Bronchial epithelial cell (primary cell): ENCODE results near the gene SLC39A11. TPM values are rescaled to one million over a fixed set of nuclear protein-coding genes. Genes with fewer than 3 reads are reported as not detected.

ENCODE experiments used
- DNase-seq: peaks from one replicate; pipeline ENCODE4 v3.0.0-alpha.2; 2010; ENCODE audit warnings: low read depth
- FAIRE-seq: peaks from 2 replicates; lab custom pipeline; 2011; peaks lifted over from hg19 to GRCh38; lab: Jason Lieb, UNC
- H3K27me3 ChIP-seq: 2 replicates; pipeline ENCODE4 v1.5.1; 2011; ENCODE audit warnings: low read length; ENCODE audit not compliant: control insufficient read depth, insufficient read depth
- H3K36me3 ChIP-seq: 2 replicates; pipeline ENCODE4 v1.5.1; 2011; ENCODE audit warnings: low read length; ENCODE audit not compliant: control insufficient read depth, insufficient read depth
- H3K4me3 ChIP-seq: 2 replicates; pipeline ENCODE4 v1.5.1; 2011; ENCODE audit warnings: mild to moderate bottlenecking, low read depth, low read length, control low read depth
- total RNA-seq: library from RNA; depleted of rRNA; stranded (reverse); fragments of >200 nt; gene quantifications from 2 replicates; pipeline ENCODE4 v1.2.1, GENCODE V29; 2014
- TF ChIP-seq, protein P1 (sequence below): IDR thresholded peaks from 2 replicates; pipeline ENCODE4 v1.5.1; 2011; ENCODE audit warnings: mild to moderate bottlenecking, moderate library complexity, low read length, control low read depth, inconsistent platforms; ENCODE audit not compliant: insufficient read depth, severe bottlenecking

Gene SLC39A11
- total RNA-seq, 1 donor from 2014 or later, result 23.4 TPM

DNA sequence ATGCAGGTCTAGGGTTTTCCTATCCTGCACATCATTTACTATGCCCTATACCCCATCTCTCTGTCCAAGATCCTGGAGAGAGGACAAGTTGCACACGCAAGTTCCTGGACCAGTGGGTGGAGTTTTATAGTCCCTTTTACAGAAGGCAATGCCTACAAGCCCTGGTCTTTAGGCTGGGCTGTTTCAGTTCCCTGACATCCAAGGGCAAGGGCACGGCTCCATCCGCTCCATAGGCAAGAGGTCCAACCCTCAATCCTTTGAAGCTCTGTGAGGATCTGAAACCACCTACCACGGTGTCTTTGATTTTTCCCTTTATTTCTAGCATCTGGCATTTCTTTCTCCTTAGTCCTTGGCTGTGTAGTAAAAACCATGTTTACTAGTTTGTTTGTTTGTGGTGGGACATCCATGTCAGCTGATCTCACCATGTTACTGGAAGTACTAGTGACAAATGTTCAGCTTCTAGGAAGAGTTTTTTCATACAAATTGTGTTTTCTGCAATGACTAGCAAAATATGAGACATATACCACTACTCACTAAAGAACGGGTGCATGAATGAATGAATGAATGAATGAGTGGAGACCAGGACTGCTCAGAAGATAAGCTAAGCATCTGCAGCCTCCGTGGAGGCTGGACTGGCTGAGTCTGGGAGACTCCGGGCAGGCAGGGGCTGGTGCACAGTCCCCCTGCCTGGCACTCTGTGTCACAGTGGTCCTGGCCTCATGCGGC is 359.4 kb downstream of the SLC39A11 start:
- FAIRE-seq, result no peak
- DNase-seq, result no peak
- TF ChIP-seq, protein P1, sequence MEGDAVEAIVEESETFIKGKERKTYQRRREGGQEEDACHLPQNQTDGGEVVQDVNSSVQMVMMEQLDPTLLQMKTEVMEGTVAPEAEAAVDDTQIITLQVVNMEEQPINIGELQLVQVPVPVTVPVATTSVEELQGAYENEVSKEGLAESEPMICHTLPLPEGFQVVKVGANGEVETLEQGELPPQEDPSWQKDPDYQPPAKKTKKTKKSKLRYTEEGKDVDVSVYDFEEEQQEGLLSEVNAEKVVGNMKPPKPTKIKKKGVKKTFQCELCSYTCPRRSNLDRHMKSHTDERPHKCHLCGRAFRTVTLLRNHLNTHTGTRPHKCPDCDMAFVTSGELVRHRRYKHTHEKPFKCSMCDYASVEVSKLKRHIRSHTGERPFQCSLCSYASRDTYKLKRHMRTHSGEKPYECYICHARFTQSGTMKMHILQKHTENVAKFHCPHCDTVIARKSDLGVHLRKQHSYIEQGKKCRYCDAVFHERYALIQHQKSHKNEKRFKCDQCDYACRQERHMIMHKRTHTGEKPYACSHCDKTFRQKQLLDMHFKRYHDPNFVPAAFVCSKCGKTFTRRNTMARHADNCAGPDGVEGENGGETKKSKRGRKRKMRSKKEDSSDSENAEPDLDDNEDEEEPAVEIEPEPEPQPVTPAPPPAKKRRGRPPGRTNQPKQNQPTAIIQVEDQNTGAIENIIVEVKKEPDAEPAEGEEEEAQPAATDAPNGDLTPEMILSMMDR, result no peak
- Histone ChIP-seq H3K36me3 (no peaks in the 10 kb centered on the region), H3K4me3 (no peak overlapping the region), H3K27me3 (no peaks in the 10 kb centered on the region)

GRCh38 chr17:72730077-72730476 is 362.4 kb downstream of the SLC39A11 start:
- TF ChIP-seq, protein P1, result no peak
- Histone ChIP-seq H3K27me3 (no peaks in the 10 kb centered on the region), H3K4me3 (no peak overlapping the region), H3K36me3 (no peaks in the 10 kb centered on the region)
- no peak for DNase-seq
- FAIRE-seq, result no peak

- TF ChIP-seq, protein P1, result no peak
- Histone ChIP-seq H3K36me3 (no peaks in the 10 kb centered on the region), H3K27me3 (no peaks in the 10 kb centered on the region), H3K4me3 (no peak overlapping the region)
- FAIRE-seq, result no peak
- peak; percentile 44 for DNase-seq
Measured at GRCh38 chr17:72726936-72727335, 365.6 kb downstream of the SLC39A11 start.

DNA sequence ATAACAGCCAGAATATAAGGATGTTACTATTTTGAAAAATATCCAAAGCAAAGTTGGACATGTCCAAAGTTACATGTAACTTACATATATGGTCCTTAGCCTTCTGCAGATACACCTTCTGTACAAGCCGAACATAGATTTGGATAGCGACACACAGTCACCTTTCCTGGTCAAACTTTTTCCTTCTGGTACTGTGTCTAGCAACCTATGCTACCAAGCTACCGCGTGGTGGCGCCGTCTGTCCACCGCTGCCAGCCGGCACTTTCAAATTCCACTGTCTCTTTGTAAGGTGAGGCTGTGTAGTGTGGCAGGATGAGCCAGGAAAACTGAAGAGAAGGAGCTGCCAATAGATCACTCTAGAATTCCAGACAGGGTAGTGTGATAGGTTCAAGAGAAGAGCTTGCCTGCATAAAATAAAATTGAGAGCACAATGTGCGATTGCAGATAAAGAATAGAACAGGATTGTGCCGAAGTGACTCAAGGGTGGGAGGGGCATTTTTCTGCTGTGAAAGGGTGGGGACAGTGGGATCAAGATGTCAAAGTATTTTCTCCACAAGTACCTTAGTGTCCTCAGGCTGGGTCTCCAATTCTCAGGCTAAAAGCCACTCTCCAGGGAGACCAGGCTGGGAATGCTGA is 366.9 kb downstream of the SLC39A11 start:
- DNase-seq (peak; percentile 59), FAIRE-seq (no peak)
- H3K4me3 ChIP-seq, result no peak overlapping the region
- no peaks in the 10 kb centered on the region for H3K36me3 ChIP-seq
- TF ChIP-seq, protein P1, result peak; percentile 89
- H3K27me3 ChIP-seq, result no peaks in the 10 kb centered on the region

DNA sequence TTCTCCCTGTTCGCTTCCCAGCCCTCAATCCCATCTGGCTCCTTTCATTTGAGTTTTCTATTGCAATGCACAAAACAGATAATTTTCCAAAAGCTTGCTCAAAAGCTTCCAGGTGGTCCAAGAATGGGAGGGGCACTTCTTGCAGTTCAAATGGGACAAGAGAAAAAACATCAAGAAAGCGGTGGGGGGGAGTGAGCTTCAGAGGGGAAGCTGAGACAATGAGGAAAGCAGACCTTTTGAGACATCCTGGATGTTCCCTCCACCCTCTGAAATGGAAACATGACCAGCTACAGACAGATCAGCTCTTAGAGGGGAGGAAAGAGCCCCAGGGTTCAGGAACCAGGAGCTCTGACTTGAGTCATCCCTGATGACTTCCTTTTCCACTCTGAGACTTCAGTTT is 368.2 kb downstream of the SLC39A11 start:
- DNase-seq, result peak; percentile 76

More for the DNA sequence above, 368.2 kb downstream of the SLC39A11 start:
- FAIRE-seq, result no peak
- H3K27me3 ChIP-seq, result no peaks in the 10 kb centered on the region
- TF ChIP-seq, protein P1, result no peak
- H3K36me3 ChIP-seq, result no peaks in the 10 kb centered on the region
- H3K4me3 ChIP-seq, result no peak overlapping the region
